SK-N-SH treated with all-trans-retinoic acid at 6 μM for 48 hours (cell line): Measurements from ENCODE around the gene NLRP5.

Experiments used
- PPARA ChIP-seq: fragments of 250-450 bp; sonication (Bioruptor Pico); IDR thresholded peaks from 2 replicates; pipeline ENCODE4 v1.5.0; 2020; ENCODE audit warnings: mild to moderate bottlenecking, borderline replicate concordance
- ZFP3 ChIP-seq: fragments of 250-450 bp; sonication (Bioruptor Pico); IDR thresholded peaks from 2 replicates; pipeline ENCODE4 v1.5.0; 2020; ENCODE audit warnings: mild to moderate bottlenecking, moderate library complexity
- ZFP30 ChIP-seq: fragments of 450-650 bp; formaldehyde crosslinking; IDR thresholded peaks from 2 replicates; pipeline ENCODE4 v1.5.0; 2022; ENCODE audit warnings: mild to moderate bottlenecking, moderate library complexity
- ZNF70 ChIP-seq: fragments of 450-650 bp; formaldehyde crosslinking; IDR thresholded peaks from 2 replicates; pipeline ENCODE4 v1.5.0; 2020; ENCODE audit warnings: mild to moderate bottlenecking, moderate library complexity
- TF ChIP-seq, protein P1 (sequence below): fragments of 250-450 bp; sonication (Bioruptor Pico); IDR thresholded peaks from 2 replicates; pipeline ENCODE4 v1.8.0; 2020; ENCODE audit warnings: mild to moderate bottlenecking, moderate library complexity, borderline replicate concordance
- TF ChIP-seq, protein P2 (sequence below): fragments of 250-450 bp; sonication (Bioruptor Pico); IDR thresholded peaks from 2 replicates; pipeline ENCODE4 v1.5.1; 2020; ENCODE audit warnings: low read depth, mild to moderate bottlenecking, moderate library complexity
- TF ChIP-seq, protein P3 (sequence below): fragments of 250-450 bp; sonication (Bioruptor Pico); IDR thresholded peaks from 2 replicates; pipeline ENCODE4 v1.8.0; 2021; ENCODE audit warnings: low read depth, mild to moderate bottlenecking, moderate library complexity, borderline replicate concordance

DNA sequence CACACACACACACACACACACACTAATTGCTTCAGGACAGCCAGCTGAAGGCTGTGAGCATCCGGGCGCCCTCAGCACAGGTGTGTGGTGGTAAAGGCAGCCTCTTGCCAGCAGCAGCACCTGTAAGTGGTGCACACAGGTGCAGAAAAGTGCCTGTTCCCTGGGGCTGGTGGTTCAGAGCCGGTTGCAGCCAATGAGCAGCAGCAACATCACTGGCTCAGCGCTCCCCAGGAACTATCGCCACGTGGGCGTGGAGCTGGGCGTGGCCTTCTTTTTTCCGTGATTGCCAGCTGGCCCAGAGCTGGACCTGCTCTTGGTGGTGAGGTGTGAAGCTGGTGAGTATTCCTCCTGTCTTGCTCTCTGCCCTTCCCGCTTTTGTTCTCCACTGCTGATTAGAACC lies at the start of gene NLRP5:
- no peak for TF ChIP-seq PPARA
- TF ChIP-seq, protein P1, sequence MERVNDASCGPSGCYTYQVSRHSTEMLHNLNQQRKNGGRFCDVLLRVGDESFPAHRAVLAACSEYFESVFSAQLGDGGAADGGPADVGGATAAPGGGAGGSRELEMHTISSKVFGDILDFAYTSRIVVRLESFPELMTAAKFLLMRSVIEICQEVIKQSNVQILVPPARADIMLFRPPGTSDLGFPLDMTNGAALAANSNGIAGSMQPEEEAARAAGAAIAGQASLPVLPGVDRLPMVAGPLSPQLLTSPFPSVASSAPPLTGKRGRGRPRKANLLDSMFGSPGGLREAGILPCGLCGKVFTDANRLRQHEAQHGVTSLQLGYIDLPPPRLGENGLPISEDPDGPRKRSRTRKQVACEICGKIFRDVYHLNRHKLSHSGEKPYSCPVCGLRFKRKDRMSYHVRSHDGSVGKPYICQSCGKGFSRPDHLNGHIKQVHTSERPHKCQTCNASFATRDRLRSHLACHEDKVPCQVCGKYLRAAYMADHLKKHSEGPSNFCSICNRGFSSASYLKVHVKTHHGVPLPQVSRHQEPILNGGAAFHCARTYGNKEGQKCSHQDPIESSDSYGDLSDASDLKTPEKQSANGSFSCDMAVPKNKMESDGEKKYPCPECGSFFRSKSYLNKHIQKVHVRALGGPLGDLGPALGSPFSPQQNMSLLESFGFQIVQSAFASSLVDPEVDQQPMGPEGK = no peak
- TF ChIP-seq ZNF70 (CRISPR knock-in tag) = no peak
- no peak for TF ChIP-seq ZFP30 (CRISPR knock-in tag)
- TF ChIP-seq ZFP3 (CRISPR knock-in tag) = no peak
- TF ChIP-seq, protein P2, sequence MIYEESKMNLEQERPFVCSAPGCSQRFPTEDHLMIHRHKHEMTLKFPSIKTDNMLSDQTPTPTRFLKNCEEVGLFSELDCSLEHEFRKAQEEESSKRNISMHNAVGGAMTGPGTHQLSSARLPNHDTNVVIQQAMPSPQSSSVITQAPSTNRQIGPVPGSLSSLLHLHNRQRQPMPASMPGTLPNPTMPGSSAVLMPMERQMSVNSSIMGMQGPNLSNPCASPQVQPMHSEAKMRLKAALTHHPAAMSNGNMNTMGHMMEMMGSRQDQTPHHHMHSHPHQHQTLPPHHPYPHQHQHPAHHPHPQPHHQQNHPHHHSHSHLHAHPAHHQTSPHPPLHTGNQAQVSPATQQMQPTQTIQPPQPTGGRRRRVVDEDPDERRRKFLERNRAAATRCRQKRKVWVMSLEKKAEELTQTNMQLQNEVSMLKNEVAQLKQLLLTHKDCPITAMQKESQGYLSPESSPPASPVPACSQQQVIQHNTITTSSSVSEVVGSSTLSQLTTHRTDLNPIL = no peak
- TF ChIP-seq, protein P3, sequence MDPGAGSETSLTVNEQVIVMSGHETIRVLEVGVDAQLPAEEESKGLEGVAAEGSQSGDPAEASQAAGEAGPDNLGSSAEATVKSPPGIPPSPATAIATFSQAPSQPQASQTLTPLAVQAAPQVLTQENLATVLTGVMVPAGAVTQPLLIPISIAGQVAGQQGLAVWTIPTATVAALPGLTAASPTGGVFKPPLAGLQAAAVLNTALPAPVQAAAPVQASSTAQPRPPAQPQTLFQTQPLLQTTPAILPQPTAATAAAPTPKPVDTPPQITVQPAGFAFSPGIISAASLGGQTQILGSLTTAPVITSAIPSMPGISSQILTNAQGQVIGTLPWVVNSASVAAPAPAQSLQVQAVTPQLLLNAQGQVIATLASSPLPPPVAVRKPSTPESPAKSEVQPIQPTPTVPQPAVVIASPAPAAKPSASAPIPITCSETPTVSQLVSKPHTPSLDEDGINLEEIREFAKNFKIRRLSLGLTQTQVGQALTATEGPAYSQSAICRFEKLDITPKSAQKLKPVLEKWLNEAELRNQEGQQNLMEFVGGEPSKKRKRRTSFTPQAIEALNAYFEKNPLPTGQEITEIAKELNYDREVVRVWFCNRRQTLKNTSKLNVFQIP (CRISPR knock-in tag) = no peak
